Transverse colon (tissue), 4 donors: Measurements from ENCODE around the gene FAM83G.

ENCODE experiments used
- EP300 ChIP-seq: sonication (generic); formaldehyde crosslinking; IDR thresholded peaks from one replicate; pipeline ENCODE4 v1.6.1; 2017; ENCODE audit warnings: antibody characterized with exemption, low read depth
- POLR2A ChIP-seq: fragments of 450-650 bp; IDR thresholded peaks from one replicate; pipeline ENCODE4 v1.6.1; 2016; ENCODE audit warnings: antibody characterized with exemption, mild to moderate bottlenecking, moderate library complexity
- POLR2AphosphoS5 ChIP-seq, 3 donors: sonication (generic); formaldehyde crosslinking; IDR thresholded peaks; one replicate each; pipeline ENCODE4 v1.6.1; 2016; ENCODE audit warnings: antibody characterized with exemption in 3 of 3
- TF ChIP-seq, protein P1 (sequence below), 5 experiments: fragments of 200-600 bp in 3 of 5; fragments of 450-650 bp in 2 of 5; sonication (generic) in 3 of 5; IDR thresholded peaks; 1 replicate in 2 of 5; 2 replicates in 3 of 5; pipeline ENCODE4 v1.5.1; 2016 to 2017; ENCODE audit warnings: antibody characterized with exemption in 5 of 5, inconsistent platforms in 3 of 5, mild to moderate bottlenecking in 2 of 5, moderate library complexity in 1 of 5

DNA sequence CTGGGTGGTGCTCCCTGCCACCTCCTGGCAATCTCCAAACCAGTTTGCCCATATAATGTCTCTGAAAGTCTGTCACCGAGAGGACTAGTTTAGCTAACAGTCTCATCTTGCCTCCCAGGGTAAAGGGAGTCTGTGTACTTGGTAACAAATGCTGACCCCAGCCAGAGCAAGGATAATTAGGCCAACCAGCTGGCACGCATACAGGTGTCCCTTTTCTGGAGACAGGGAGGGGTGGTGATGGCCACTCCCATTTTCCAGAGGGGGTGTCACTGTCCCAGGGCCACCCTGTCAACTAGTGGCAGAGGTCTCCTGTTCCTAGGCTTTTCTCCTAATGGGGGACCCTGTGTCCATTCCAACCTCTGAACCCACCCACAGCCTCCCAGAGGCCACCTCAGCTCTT is 8.1 kb downstream of the FAM83G start:
- TF ChIP-seq POLR2AphosphoS5 (IDR thresholded peaks at IDR 0.05) = no peak
- TF ChIP-seq, protein P1, sequence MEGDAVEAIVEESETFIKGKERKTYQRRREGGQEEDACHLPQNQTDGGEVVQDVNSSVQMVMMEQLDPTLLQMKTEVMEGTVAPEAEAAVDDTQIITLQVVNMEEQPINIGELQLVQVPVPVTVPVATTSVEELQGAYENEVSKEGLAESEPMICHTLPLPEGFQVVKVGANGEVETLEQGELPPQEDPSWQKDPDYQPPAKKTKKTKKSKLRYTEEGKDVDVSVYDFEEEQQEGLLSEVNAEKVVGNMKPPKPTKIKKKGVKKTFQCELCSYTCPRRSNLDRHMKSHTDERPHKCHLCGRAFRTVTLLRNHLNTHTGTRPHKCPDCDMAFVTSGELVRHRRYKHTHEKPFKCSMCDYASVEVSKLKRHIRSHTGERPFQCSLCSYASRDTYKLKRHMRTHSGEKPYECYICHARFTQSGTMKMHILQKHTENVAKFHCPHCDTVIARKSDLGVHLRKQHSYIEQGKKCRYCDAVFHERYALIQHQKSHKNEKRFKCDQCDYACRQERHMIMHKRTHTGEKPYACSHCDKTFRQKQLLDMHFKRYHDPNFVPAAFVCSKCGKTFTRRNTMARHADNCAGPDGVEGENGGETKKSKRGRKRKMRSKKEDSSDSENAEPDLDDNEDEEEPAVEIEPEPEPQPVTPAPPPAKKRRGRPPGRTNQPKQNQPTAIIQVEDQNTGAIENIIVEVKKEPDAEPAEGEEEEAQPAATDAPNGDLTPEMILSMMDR (IDR thresholded peaks at IDR 0.05) = no peak
- no peak for TF ChIP-seq POLR2A
- no peak for TF ChIP-seq EP300
